ENCODE data around the gene MTAP.

Gene MTAP

GRCh38 chr9:21889673-21890072 is 87.2 kb downstream of the MTAP start:
- Mint-ChIP-seq H3K4me1 (no peaks in the 10 kb centered on the region), H3K9me3 (peaks cover 98% of the 10 kb centered on the region)

GRCh38 chr9:21890696-21891095 is 88.3 kb downstream of the MTAP start:
- no peak overlapping the region for H3K4me3 Mint-ChIP-seq
- no peak for DNase-seq
- H3K36me3 Mint-ChIP-seq (ENCODE audit: low read depth): peaks cover 94% of the 10 kb centered on the region
- no peak for TF ChIP-seq CTCF (IDR thresholded peaks at IDR 0.05)
- no peaks in the 10 kb centered on the region for H3K4me1 Mint-ChIP-seq
- peaks cover 100% of the 10 kb centered on the region for H3K9me3 Mint-ChIP-seq
- H3K27me3 Mint-ChIP-seq (ENCODE audit: low read depth, poor library complexity): no peaks in the 10 kb centered on the region
- H3K27ac Mint-ChIP-seq: no peak overlapping the region

More at GRCh38 chr9:21889673-21890072, 87.2 kb downstream of the MTAP start:
- Mint-ChIP-seq H3K4me3 (no peak overlapping the region), H3K36me3 (ENCODE audit: low read depth) (peaks cover 100% of the 10 kb centered on the region), H3K27me3 (ENCODE audit: low read depth, poor library complexity) (no peaks in the 10 kb centered on the region), H3K27ac (no peak overlapping the region)
- DNase-seq: no peak
- TF ChIP-seq CTCF (IDR thresholded peaks at IDR 0.05): no peak

GRCh38 chr9:21901546-21901945 is 99.1 kb downstream of the MTAP start:
- DNase-seq: no peak
- no peak for TF ChIP-seq CTCF (IDR thresholded peaks at IDR 0.05)
- Mint-ChIP-seq H3K36me3 (ENCODE audit: low read depth) (peaks cover 72% of the 10 kb centered on the region), H3K4me3 (no peak overlapping the region), H3K4me1 (no peaks in the 10 kb centered on the region), H3K27ac (no peak overlapping the region), H3K9me3 (peaks cover 69% of the 10 kb centered on the region), H3K27me3 (ENCODE audit: low read depth, poor library complexity) (no peaks in the 10 kb centered on the region)

GRCh38 chr9:21902136-21902535 is 99.7 kb downstream of the MTAP start:
- no peak for TF ChIP-seq CTCF (IDR thresholded peaks at IDR 0.05)
- Mint-ChIP-seq H3K4me1 (no peaks in the 10 kb centered on the region), H3K4me3 (no peak overlapping the region), H3K27me3 (ENCODE audit: low read depth, poor library complexity) (no peaks in the 10 kb centered on the region), H3K9me3 (peaks cover 68% of the 10 kb centered on the region), H3K27ac (no peak overlapping the region), H3K36me3 (ENCODE audit: low read depth) (peaks cover 73% of the 10 kb centered on the region)
- no peak for DNase-seq

- Mint-ChIP-seq H3K4me1 (no peaks in the 10 kb centered on the region), H3K36me3 (ENCODE audit: low read depth) (peaks cover 77% of the 10 kb centered on the region)
Measured at GRCh38 chr9:21903380-21903965, 101.0 kb downstream of the MTAP start.

More at GRCh38 chr9:21903380-21903965, 101.0 kb downstream of the MTAP start:
- DNase-seq: no peak
- H3K9me3 Mint-ChIP-seq: peaks cover 63% of the 10 kb centered on the region
- no peak overlapping the region for H3K4me3 Mint-ChIP-seq
- no peak for TF ChIP-seq CTCF (IDR thresholded peaks at IDR 0.05)
- no peak overlapping the region for H3K27ac Mint-ChIP-seq
- no peaks in the 10 kb centered on the region for H3K27me3 Mint-ChIP-seq (ENCODE audit: low read depth, poor library complexity)

Data from nephron progenitor cell (in vitro differentiated cells).